B cell (primary cell): ENCODE measurements around the gene CABLES1. TPM values are rescaled to one million over a fixed set of nuclear protein-coding genes. Genes with fewer than 3 reads are reported as not detected.
A peak's percentile ranks its signal among the peaks of the same experiment; 100 is the strongest.

Experiments
- ATAC-seq: fragments of 200-7000 bp; cut with Tn5 transposase; one replicate; pipeline ENCODE4 v1.10.0; 2021; ENCODE audit warnings: low read depth, mild to moderate bottlenecking, moderate number of reproducible peaks, moderate library complexity
- CTCF ChIA-PET: fragments of 350-600 bp; sonication (Branson Sonifier 250); formaldehyde crosslinking; loops from one replicate; lab custom pipeline; 2021; ENCODE audit warnings: antibody characterized with exemption, inconsistent platforms; lab: Charles Lee
- POLR2A ChIA-PET: fragments of 350-600 bp; sonication (Branson Sonifier 250); formaldehyde crosslinking; loops from one replicate; lab custom pipeline; 2021; ENCODE audit warnings: antibody characterized with exemption; lab: Charles Lee
- DNase-seq: peaks from one replicate; pipeline ENCODE4 v3.0.0; 2013
- H2AFZ ChIP-seq: 2 replicates; pipeline ENCODE4 v1.6.1; 2012; ENCODE audit warnings: mild to moderate bottlenecking, low read depth, low read length; ENCODE audit not compliant: insufficient read depth, poor library complexity, severe bottlenecking
- H3K27ac ChIP-seq, 2 donors: 1 replicate in 1 of 2; 2 replicates in 1 of 2; pipeline ENCODE4 v1.5.1; 2012 to 2013; ENCODE audit warnings: low read length in 2 of 2, mild to moderate bottlenecking in 2 of 2, moderate library complexity in 1 of 2
- H3K27me3 ChIP-seq, 4 experiments: fragments of 200-600 bp in 1 of 4; sonication (generic) in 1 of 4; replicated peaks in 1 of 4; 1 replicate in 2 of 4; 2 replicates in 2 of 4; pipeline versions ENCODE4 v1.6.1 to v1.7.0; 2013 to 2016; ENCODE audit warnings: low read length in 3 of 4, mild to moderate bottlenecking in 2 of 4, mixed read lengths in 1 of 4, moderate library complexity in 1 of 4; ENCODE audit not compliant: insufficient read depth in 4 of 4, control insufficient read depth in 3 of 4; ENCODE audit errors: control extremely low read depth in 1 of 4
- H3K36me3 ChIP-seq, 2 experiments: replicated peaks in 1 of 2; 1 replicate in 1 of 2; 2 replicates in 1 of 2; pipeline versions ENCODE4 v1.6.1 to v1.7.1; 2013; ENCODE audit warnings: low read length in 1 of 2; ENCODE audit not compliant: insufficient read depth in 2 of 2, control insufficient read depth in 1 of 2; ENCODE audit errors: control extremely low read depth in 1 of 2, extremely low read depth in 1 of 2
- H3K4me1 ChIP-seq, 2 donors: fragments of 200-600 bp in 1 of 2; sonication (generic) in 1 of 2; 1 replicate in 1 of 2; 2 replicates in 1 of 2; pipeline versions ENCODE4 v1.5.1 to v1.6.1; 2013 to 2017; ENCODE audit warnings: low read length in 2 of 2; ENCODE audit not compliant: control insufficient read depth in 2 of 2, insufficient read depth in 2 of 2
- H3K4me2 ChIP-seq: replicated peaks from 2 replicates; pipeline ENCODE3; 2012; ENCODE audit warnings: mild to moderate bottlenecking, low read depth, low read length; ENCODE audit not compliant: poor library complexity, severe bottlenecking
- H3K4me3 ChIP-seq, 5 experiments: fragments of 200-600 bp in 1 of 5; sonication (generic) in 1 of 5; 1 replicate in 3 of 5; 2 replicates in 2 of 5; pipeline versions ENCODE4 v1.5.1 to v1.7.0; 2011 to 2016; ENCODE audit warnings: low read length in 4 of 5, mild to moderate bottlenecking in 4 of 5, low read depth in 2 of 5, control low read depth in 1 of 5, moderate library complexity in 1 of 5; ENCODE audit not compliant: insufficient read depth in 1 of 5; ENCODE audit errors: control extremely low read depth in 1 of 5, extremely low read depth in 1 of 5
- H3K79me2 ChIP-seq: fragments of 200-600 bp; sonication (generic); one replicate; pipeline ENCODE4 v1.6.0; 2016; ENCODE audit warnings: low read length; ENCODE audit not compliant: control insufficient read depth, insufficient read depth
- H3K9ac ChIP-seq: fragments of 200-600 bp; sonication (generic); 2 replicates; pipeline ENCODE4 v1.6.1; 2017; ENCODE audit warnings: mild to moderate bottlenecking, low read length, moderate library complexity
- H3K9me3 ChIP-seq, 3 donors: one replicate each; pipeline versions ENCODE4 v1.6.1 to v1.7.1; 2013; ENCODE audit warnings: low read length in 2 of 3; ENCODE audit not compliant: control insufficient read depth in 2 of 3, insufficient read depth in 1 of 3; ENCODE audit errors: control extremely low read depth in 1 of 3
- H4K20me1 ChIP-seq: 2 replicates; pipeline ENCODE4 v1.6.0; 2012; ENCODE audit warnings: mild to moderate bottlenecking, low read length; ENCODE audit not compliant: insufficient read depth, control insufficient read depth, poor library complexity, severe bottlenecking
- H3K27ac Mint-ChIP-seq: one replicate; pipeline ENCODE4 v1.8.0; 2021; ENCODE audit warnings: mixed read lengths
- H3K27me3 Mint-ChIP-seq: one replicate; pipeline ENCODE4 v1.8.0; 2021; ENCODE audit warnings: mixed read lengths
- H3K4me1 Mint-ChIP-seq: one replicate; pipeline ENCODE4 v1.8.0; 2021; ENCODE audit warnings: mixed read lengths
- H3K4me3 Mint-ChIP-seq: one replicate; pipeline ENCODE4 v1.8.0; 2021; ENCODE audit warnings: mixed read lengths
- H3K9me3 Mint-ChIP-seq: one replicate; pipeline ENCODE4 v1.8.0; 2022; ENCODE audit warnings: mixed read lengths; ENCODE audit not compliant: insufficient read depth
- CTCF ChIP-seq: fragments of 200-600 bp; IDR thresholded peaks from one replicate; pipeline ENCODE4 v1.8.0; 2022; ENCODE audit warnings: antibody characterized with exemption, mild to moderate bottlenecking
- EZH2 ChIP-seq: IDR thresholded peaks from 2 replicates; pipeline ENCODE4 v1.6.1; 2012; ENCODE audit warnings: borderline replicate concordance, low read depth, mild to moderate bottlenecking, moderate library complexity, low read length; ENCODE audit not compliant: insufficient read depth, poor library complexity, severe bottlenecking
- WGBS: methylation state at CpG from one replicate; pipeline ENCODE4 v1.1.5; 2013; ENCODE audit warnings: missing lambda C conversion rate; ENCODE audit not compliant: insufficient coverage; 5-methylcytosine and 5-hydroxymethylcytosine counted together
- intact Hi-C: fragments of 100-400 bp; cut with micrococcal nuclease; formaldehyde crosslinking; loops from one replicate; pipeline ENCODE4 v1.10.0; 2022
- polyA plus RNA-seq: library from polyadenylated mRNA; depleted of rRNA; stranded (reverse); fragments of >200 nt; gene quantifications from 2 replicates; pipeline ENCODE4 v1.2.3, GENCODE V29; 2012
- total RNA-seq, 2 donors: library from RNA; stranded (reverse); fragments of 120-200 nt in 1 of 2; gene quantifications; 1 replicate in 1 of 2; 2 replicates in 1 of 2; pipeline versions ENCODE4 v1.2.3 to v1.2.4, GENCODE V29; 2013 to 2022

Gene CABLES1
- total and polyA plus RNA-seq, 2 donors (not counting 1 experiment from before 2014, with no cell fraction given), result 0.30 to 56.3 TPM

- no peak for TF ChIP-seq EZH2
- TF ChIP-seq CTCF, result no peak
- intact Hi-C loops, result no loop called here
- Histone ChIP-seq H3K9ac (no peak overlapping the region), H3K36me3 (no peaks in the 10 kb centered on the region), H4K20me1 (no peaks in the 10 kb centered on the region), H3K79me2 (no peaks in the 10 kb centered on the region), H3K27ac (no peak overlapping the region), H2AFZ (no peak overlapping the region), H3K9me3 (peaks cover 0 to under 1% (median 0%) of the 10 kb centered on the region in 3 donors), H3K27me3 (no peaks in the 10 kb centered on the region), H3K4me1 (peaks cover 2 to 4% of the 10 kb centered on the region in 2 donors), H3K4me2 (no peak overlapping the region), H3K4me3 (no peak overlapping the region)
- Mint-ChIP-seq H3K9me3 (no peaks in the 10 kb centered on the region), H3K4me1 (peaks cover 4% of the 10 kb centered on the region), H3K27me3 (no peaks in the 10 kb centered on the region), H3K27ac (peak overlapping the region; percentile 32), H3K4me3 (no peak overlapping the region)
- ChIA-PET POLR2A (interaction anchor here (0.6 kb wide), 1 partner anchor 8 kb away, joined by 4 read pairs; no protein-coding TSS in a partner anchor), CTCF (no interaction called here)
- DNase-seq, result no peak
- ATAC-seq, result no peak
- WGBS, result 79% methylated on average over 6 of the region's 8 CpGs
Observed at GRCh38 chr18:23302851-23303527, 167.7 kb downstream of the CABLES1 start.

GRCh38 chr18:23306822-23307221, 171.5 kb downstream of the CABLES1 start:
- Histone ChIP-seq H3K27me3 (no peaks in the 10 kb centered on the region), H3K4me1 (peaks cover 4 to 10% of the 10 kb centered on the region in 2 donors), H2AFZ (no peak overlapping the region), H3K36me3 (no peaks in the 10 kb centered on the region), H3K9me3 (no peaks in the 10 kb centered on the region), H4K20me1 (no peaks in the 10 kb centered on the region), H3K4me2 (no peak overlapping the region), H3K9ac (no peak overlapping the region), H3K27ac (no peak overlapping the region), H3K4me3 (no peak overlapping the region), H3K79me2 (no peaks in the 10 kb centered on the region)
- whole genome bisulfite sequencing, result no CpG with 5 or more reads among the region's 6 CpGs
- Mint-ChIP-seq H3K4me1 (peaks cover 12% of the 10 kb centered on the region), H3K9me3 (no peaks in the 10 kb centered on the region), H3K27ac (peak overlapping the region; percentile 47), H3K4me3 (no peak overlapping the region), H3K27me3 (no peaks in the 10 kb centered on the region)
- ChIA-PET CTCF (no interaction called here), POLR2A (no interaction called here)
- ATAC-seq (no peak), DNase-seq (no peak)
- intact Hi-C loops, result no loop called here
- TF ChIP-seq CTCF (no peak), EZH2 (no peak)
